Naive thymus-derived CD8-positive, alpha-beta T cell (primary cell): ENCODE data around the gene LCE7A. TPM values are rescaled to one million over a fixed set of nuclear protein-coding genes. Genes with fewer than 3 reads are reported as not detected.
A peak's percentile ranks its signal among the peaks of the same experiment; 100 is the strongest.

ENCODE experiments used
- ATAC-seq, 2 donors: fragments of 150-1000 bp; cut with Tn5 transposase in 1 of 2; sonication (Bioruptor Pico), chemical (Tn5 transposase) in 1 of 2; 1 replicate in 1 of 2; 2 replicates in 1 of 2; pipeline ENCODE4 v1.10.0; 2021; ENCODE audit warnings: mild to moderate bottlenecking in 2 of 2, moderate library complexity in 2 of 2
- POLR2A ChIA-PET: fragments of 350-600 bp; sonication (Branson Sonifier 250); formaldehyde crosslinking; loops from one replicate; lab custom pipeline; 2021; ENCODE audit warnings: antibody characterized with exemption; lab: Charles Lee
- DNase-seq, 10 donors: peaks; one replicate each; pipeline versions ENCODE4 v3.0.0 to v3.0.0-alpha.2; 2020 to 2022
- H3K27ac Mint-ChIP-seq, 10 donors: one replicate each; pipeline ENCODE4 v1.8.0; 2020 to 2022; ENCODE audit warnings: mild to moderate bottlenecking in 10 of 10, mixed read lengths in 10 of 10, moderate library complexity in 4 of 10, inconsistent platforms in 1 of 10
- H3K27me3 Mint-ChIP-seq, 5 donors: one replicate each; pipeline ENCODE4 v1.8.0; 2021 to 2022; ENCODE audit warnings: mixed read lengths in 5 of 5
- H3K36me3 Mint-ChIP-seq, 3 donors: one replicate each; pipeline ENCODE4 v1.8.0; 2020 to 2022; ENCODE audit warnings: mixed read lengths in 3 of 3, mild to moderate bottlenecking in 2 of 3, inconsistent platforms in 1 of 3
- H3K4me1 Mint-ChIP-seq, 4 donors: one replicate each; pipeline ENCODE4 v1.8.0; 2021 to 2022; ENCODE audit warnings: mixed read lengths in 4 of 4
- H3K4me3 Mint-ChIP-seq, 10 donors: one replicate each; pipeline ENCODE4 v1.8.0; 2020 to 2022; ENCODE audit warnings: mild to moderate bottlenecking in 10 of 10, mixed read lengths in 10 of 10, moderate library complexity in 6 of 10, inconsistent platforms in 1 of 10
- H3K9me3 Mint-ChIP-seq, 9 donors: one replicate each; pipeline ENCODE4 v1.8.0; 2020 to 2022; ENCODE audit warnings: mixed read lengths in 9 of 9, mild to moderate bottlenecking in 3 of 9, inconsistent platforms in 1 of 9, moderate library complexity in 1 of 9
- polyA plus RNA-seq, 3 donors: library from polyadenylated mRNA; unstranded; fragments of 300-500 nt; fragmentation: Illumina TruSeq; gene quantifications; one replicate each; pipeline ENCODE4 v1.2.3, GENCODE V29; 2021
- total RNA-seq, 8 experiments: library from RNA in 2 of 8; stranded (reverse) in 2 of 8; gene quantifications; one replicate each; pipeline ENCODE4 v1.2.3 and lab custom pipeline; 2021 to 2026

LCE7A gene
- total and polyA plus RNA-seq, 5 experiments from 2014 or later: not detected

- Mint-ChIP-seq H3K4me1 (peaks cover 0 to 2% (median 0%) of the 10 kb centered on the region in 4 donors), H3K27ac (peak overlapping the region in 1 of 10 donors; percentile 27), H3K36me3 (no peaks in the 10 kb centered on the region), H3K27me3 (peaks cover 0 to 3% (median 0%) of the 10 kb centered on the region in 5 donors), H3K9me3 (no peaks in the 10 kb centered on the region), H3K4me3 (no peak overlapping the region)
- ATAC-seq (no peak), DNase-seq (no peak)
- POLR2A ChIA-PET: no interaction called here
These were observed 24.7 kb downstream of the LCE7A start for GRCh38 chr1:152884506-152884905.

DNA sequence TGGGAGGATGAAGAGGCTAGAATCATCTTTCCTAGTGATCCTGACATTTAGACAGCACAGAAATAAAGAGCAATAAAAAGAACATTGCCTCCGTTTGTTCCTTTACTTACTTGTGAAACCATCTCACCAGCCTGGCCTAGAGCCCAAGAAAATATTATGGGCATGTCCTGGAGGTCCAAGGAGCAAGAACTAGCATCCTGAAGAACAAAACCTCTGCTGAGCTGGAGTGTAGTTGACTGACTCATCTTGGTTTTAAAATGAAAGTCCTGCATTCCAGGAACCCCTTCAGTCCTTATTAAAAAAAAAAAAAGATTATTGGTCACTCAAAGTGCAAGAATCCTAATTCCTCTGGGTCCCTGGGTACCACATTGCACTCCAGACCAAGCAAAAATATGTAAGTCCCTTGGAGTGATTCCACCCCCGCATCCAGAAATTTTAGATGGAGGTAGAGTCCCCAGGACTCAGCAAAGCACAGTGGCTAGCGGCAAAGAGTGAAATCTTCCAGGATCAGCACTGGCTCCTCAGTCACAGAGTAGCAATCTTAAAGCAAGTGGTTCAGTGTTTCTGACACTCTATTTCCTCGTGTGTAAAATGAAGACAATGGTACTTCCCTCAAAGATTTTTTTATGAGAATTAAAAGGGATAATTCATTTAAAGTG lies 25.3 kb downstream of the LCE7A start:
- Mint-ChIP-seq H3K4me3 (no peak overlapping the region), H3K27me3 (peaks cover 0 to 6% (median 5%) of the 10 kb centered on the region in 5 donors), H3K27ac (no peak overlapping the region), H3K9me3 (no peaks in the 10 kb centered on the region), H3K4me1 (peaks cover 0 to 2% (median 0%) of the 10 kb centered on the region in 4 donors), H3K36me3 (no peaks in the 10 kb centered on the region)
- POLR2A ChIA-PET: no interaction called here
- no peak for ATAC-seq
- no peak for DNase-seq

- H3K4me3 Mint-ChIP-seq: no peak overlapping the region
- DNase-seq: no peak
- no peak overlapping the region for H3K27ac Mint-ChIP-seq
- H3K36me3 Mint-ChIP-seq: no peaks in the 10 kb centered on the region
- H3K4me1 Mint-ChIP-seq: no peaks in the 10 kb centered on the region
- H3K9me3 Mint-ChIP-seq: no peaks in the 10 kb centered on the region
- peaks cover 4 to 11% (median 7%) of the 10 kb centered on the region in 5 donors for H3K27me3 Mint-ChIP-seq
- POLR2A ChIA-PET: no interaction called here
- no peak for ATAC-seq
These were observed 26.3 kb downstream of the LCE7A start for GRCh38 chr1:152886085-152886484.

DNA sequence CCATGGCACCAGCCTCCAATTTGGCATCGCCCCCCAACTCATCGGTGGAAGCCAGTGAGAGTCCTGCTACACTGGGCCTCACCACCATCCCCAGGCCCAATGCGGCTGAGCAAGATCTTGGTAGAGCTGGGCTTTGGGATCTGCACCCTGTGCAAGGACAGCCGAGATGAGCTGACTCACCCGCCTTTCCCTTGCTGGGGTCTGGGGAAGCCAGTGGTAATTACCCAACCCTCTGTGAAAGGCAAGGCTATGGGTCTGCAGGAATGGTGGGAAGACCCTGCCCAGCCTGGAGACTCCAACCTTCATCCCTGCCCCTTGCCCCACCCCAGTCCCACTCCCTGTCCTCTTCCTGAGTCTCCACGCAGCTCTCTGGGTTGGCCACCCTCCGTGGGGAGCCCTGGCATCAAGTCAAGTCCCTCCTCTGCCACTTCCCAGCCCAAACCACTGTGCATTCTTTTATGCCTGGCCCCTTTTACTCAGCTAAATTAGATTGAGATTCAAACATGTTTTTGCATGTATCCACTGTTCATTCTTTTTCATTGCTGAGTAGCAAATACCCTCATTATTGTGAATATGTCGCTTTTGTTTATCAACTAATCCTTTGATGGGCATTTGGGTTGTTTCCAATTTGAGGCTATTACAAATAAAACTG lies 27.1 kb downstream of the LCE7A start:
- no peaks in the 10 kb centered on the region for H3K9me3 Mint-ChIP-seq
- no peaks in the 10 kb centered on the region for H3K36me3 Mint-ChIP-seq
- DNase-seq (no peak), ATAC-seq (no peak)
- no peak overlapping the region for H3K4me3 Mint-ChIP-seq
- POLR2A ChIA-PET: no interaction called here
- H3K27ac Mint-ChIP-seq: no peak overlapping the region
- H3K27me3 Mint-ChIP-seq: peaks cover 7 to 11% (median 8%) of the 10 kb centered on the region in 5 donors
- no peaks in the 10 kb centered on the region for H3K4me1 Mint-ChIP-seq

- ATAC-seq (no peak), DNase-seq (no peak)
- no peaks in the 10 kb centered on the region for H3K4me1 Mint-ChIP-seq
- peaks cover 7 to 17% (median 10%) of the 10 kb centered on the region in 5 donors for H3K27me3 Mint-ChIP-seq
- no peaks in the 10 kb centered on the region for H3K9me3 Mint-ChIP-seq
- H3K27ac Mint-ChIP-seq: no peak overlapping the region
- POLR2A ChIA-PET: no interaction called here
- no peak overlapping the region for H3K4me3 Mint-ChIP-seq
- H3K36me3 Mint-ChIP-seq: no peaks in the 10 kb centered on the region
These were observed 28.3 kb downstream of the LCE7A start for GRCh38 chr1:152888126-152888525.

DNA sequence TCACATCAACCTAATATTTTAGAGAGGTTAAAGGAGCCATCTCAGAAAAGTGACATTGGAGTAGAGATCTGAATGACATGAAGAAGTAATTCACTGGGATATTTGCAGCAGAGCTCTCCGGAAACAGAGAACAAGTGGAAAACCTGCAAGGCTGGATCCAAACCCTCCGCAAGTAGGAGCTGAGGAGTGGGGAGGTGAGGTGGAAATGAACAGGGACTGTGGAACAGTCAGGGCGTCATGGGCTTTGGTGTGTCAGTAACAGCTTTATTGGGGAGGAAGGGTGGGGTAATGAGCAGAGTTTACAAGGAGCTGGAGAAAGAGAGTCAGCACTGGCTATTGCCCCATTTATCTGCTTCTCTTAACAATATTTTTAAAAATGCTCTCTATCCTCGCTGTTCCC lies 39.2 kb downstream of the LCE7A start:
- peaks cover 20 to 61% (median 44%) of the 10 kb centered on the region in 5 donors for H3K27me3 Mint-ChIP-seq
- H3K36me3 Mint-ChIP-seq: no peaks in the 10 kb centered on the region
- no peak overlapping the region for H3K4me3 Mint-ChIP-seq
- DNase-seq: no peak
- POLR2A ChIA-PET: no interaction called here
- H3K27ac Mint-ChIP-seq: no peak overlapping the region
- ATAC-seq: no peak
- no peaks in the 10 kb centered on the region for H3K4me1 Mint-ChIP-seq
- peaks cover 0 to 3% (median 0%) of the 10 kb centered on the region in 9 donors for H3K9me3 Mint-ChIP-seq

DNA sequence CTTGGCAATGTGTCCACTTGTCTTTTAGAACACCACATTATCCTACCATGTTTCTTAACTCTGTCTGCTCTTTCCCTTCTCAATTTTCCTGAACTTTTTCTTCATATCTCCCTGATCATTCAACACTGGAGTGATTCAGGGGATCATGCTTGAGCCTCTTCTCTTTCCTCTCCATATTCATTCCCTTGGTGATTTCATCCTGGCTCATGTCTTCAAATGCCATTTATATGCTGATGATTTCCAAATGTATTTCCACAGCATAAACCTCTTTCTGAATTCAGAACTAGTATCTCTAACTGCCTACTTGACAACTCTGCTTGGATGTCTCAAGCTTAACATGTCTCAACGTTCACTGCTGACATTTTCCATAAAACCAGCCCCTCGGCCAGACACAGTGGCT lies 40.1 kb downstream of the LCE7A start:
- Mint-ChIP-seq H3K9me3 (peaks cover 0 to 2% (median 0%) of the 10 kb centered on the region in 9 donors), H3K27me3 (peaks cover 16 to 57% (median 44%) of the 10 kb centered on the region in 5 donors), H3K4me3 (no peak overlapping the region), H3K36me3 (no peaks in the 10 kb centered on the region), H3K27ac (no peak overlapping the region), H3K4me1 (no peaks in the 10 kb centered on the region)
- POLR2A ChIA-PET: no interaction called here
- ATAC-seq: no peak
- no peak for DNase-seq

DNA sequence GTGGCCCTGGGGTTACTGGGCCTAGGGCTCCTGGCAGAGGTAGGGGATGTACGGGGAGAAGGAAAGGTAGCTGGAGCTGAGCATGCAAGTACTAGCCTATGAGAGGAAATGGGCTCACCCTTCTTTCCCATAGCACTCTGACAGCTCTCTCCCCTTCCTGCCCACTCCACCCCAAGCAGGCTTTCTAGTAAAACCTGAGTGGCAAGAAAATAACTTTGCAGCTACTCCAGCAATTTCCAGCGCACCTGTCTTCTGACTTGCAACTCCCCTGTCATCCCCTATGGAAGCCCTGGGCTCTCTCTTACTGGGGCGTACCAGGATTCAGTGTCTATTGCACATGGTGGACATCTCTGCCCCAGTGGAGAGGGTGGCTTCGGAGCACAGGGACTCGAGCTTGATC lies 41.8 kb downstream of the LCE7A start:
- ATAC-seq (no peak), DNase-seq (no peak)
- POLR2A ChIA-PET: no interaction called here
- Mint-ChIP-seq H3K9me3 (peaks cover 0 to 2% (median 0%) of the 10 kb centered on the region in 9 donors), H3K36me3 (no peaks in the 10 kb centered on the region), H3K4me1 (peaks cover 0 to 2% (median 0%) of the 10 kb centered on the region in 4 donors), H3K27ac (no peak overlapping the region), H3K27me3 (peaks cover 16 to 59% (median 49%) of the 10 kb centered on the region in 5 donors), H3K4me3 (no peak overlapping the region)

GRCh38 chr1:152902636-152903035 lies 42.8 kb downstream of the LCE7A start:
- DNase-seq (no peak), ATAC-seq (no peak)
- Mint-ChIP-seq H3K4me3 (no peak overlapping the region), H3K36me3 (no peaks in the 10 kb centered on the region), H3K27me3 (peaks cover 16 to 59% (median 46%) of the 10 kb centered on the region in 5 donors), H3K9me3 (peaks cover 0 to 2% (median 0%) of the 10 kb centered on the region in 9 donors), H3K4me1 (peaks cover 0 to 2% (median 0%) of the 10 kb centered on the region in 4 donors), H3K27ac (no peak overlapping the region)
- POLR2A ChIA-PET: no interaction called here

DNA sequence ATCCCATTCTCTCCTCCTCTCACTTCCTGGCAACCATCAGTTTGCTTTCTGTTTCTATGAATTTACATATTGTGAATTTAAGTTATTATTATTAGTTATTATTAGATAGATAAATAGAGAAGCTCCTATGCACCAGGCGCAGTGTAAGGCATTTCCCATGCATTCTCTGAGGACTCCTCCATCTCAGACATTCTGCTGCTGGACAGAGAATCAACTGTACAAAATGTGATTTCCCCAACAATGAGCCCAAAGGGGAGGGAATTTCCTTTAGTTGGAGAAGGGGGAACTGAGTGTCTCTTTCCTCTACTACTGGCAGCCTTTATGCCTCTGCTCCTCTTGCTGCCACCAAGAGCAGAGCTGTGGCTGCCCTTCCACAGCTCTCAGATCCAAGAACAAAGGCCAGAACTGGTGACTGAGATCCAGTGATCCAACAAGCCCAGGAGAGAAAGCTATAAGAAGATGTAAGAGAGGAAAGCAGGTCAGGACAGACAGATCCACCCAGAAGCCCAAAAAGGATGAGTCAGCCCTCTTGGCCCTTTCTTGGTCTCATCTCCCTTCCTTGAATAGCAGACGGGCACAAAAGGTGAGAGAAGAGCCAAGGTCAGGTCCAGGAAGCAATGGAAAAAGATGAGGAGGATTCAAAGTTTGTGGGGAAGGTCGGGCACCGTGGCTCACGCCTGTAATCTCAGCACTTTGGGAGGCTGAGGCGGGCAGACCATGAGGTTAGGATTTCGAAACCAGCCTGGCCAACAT lies 45.1 kb downstream of the LCE7A start:
- H3K36me3 Mint-ChIP-seq: no peaks in the 10 kb centered on the region
- ATAC-seq: no peak
- no peak overlapping the region for H3K4me3 Mint-ChIP-seq
- H3K27me3 Mint-ChIP-seq: peaks cover 17 to 71% (median 55%) of the 10 kb centered on the region in 5 donors
- no peak for DNase-seq
- H3K9me3 Mint-ChIP-seq: peaks cover 0 to 2% (median 0%) of the 10 kb centered on the region in 9 donors
- peaks cover 0 to 2% (median 0%) of the 10 kb centered on the region in 4 donors for H3K4me1 Mint-ChIP-seq
- peak overlapping the region in 1 of 10 donors; percentile 51 for H3K27ac Mint-ChIP-seq
- POLR2A ChIA-PET: no interaction called here

DNA sequence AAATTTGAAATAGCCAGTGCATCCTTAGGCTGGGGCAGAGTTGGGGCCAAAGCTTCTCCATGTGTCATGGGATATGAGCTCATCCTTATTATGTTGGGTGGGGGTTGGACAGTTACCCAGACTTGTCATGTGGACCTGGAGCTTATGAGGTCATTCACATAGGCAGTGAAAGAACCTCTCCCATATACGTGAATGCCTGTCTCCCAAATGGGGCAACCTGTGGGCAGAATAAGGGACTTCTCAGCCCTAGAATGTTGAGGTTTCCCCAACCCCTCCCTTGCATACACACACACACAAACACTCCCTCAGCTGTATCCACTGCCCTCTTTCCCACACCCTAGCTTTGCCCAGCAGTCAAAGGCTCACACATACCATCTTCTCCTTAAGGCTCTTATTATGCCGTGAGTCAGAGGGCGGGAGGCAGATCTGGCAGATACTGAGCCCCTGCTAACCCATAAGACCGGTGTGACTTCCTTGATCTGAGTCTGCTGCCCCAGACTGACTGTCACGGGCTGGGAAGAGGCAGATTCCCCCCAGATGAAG lies 46.3 kb downstream of the LCE7A start:
- ATAC-seq: no peak
- H3K27ac Mint-ChIP-seq: no peak overlapping the region

GRCh38 chr1:152907686-152908601 lies 48.1 kb downstream of the LCE7A start, which contains the start of gene IVL:
IVL (plus strand) TSS chr1:152908546; CDS start chr1:152909798, 1,252 bp downstream.
- Mint-ChIP-seq H3K27ac (no peak within 1 kb of the TSS), H3K9me3 (peaks cover 0 to 4% (median 0%) of the 10 kb centered on the region in 9 donors), H3K36me3 (no peaks in the 10 kb centered on the region), H3K4me3 (no peak within 1 kb of the TSS), H3K27me3 (peaks cover 17 to 80% (median 46%) of the 10 kb centered on the region in 5 donors), H3K4me1 (peaks cover 0 to 2% (median 0%) of the 10 kb centered on the region in 4 donors)
- DNase-seq (no peak), ATAC-seq (no peak)
- POLR2A ChIA-PET: no interaction called here

More for the DNA sequence above, 46.3 kb downstream of the LCE7A start:
- H3K9me3 Mint-ChIP-seq: peaks cover 0 to 2% (median 0%) of the 10 kb centered on the region in 9 donors
- H3K36me3 Mint-ChIP-seq: no peaks in the 10 kb centered on the region
- H3K4me3 Mint-ChIP-seq: no peak overlapping the region
- no peak for DNase-seq
- H3K27me3 Mint-ChIP-seq: peaks cover 14 to 70% (median 47%) of the 10 kb centered on the region in 5 donors
- H3K4me1 Mint-ChIP-seq: peaks cover 0 to 2% (median 0%) of the 10 kb centered on the region in 4 donors
- POLR2A ChIA-PET: no interaction called here
